Upper lobe of left lung (tissue), 4 donors: ENCODE measurements around the gene KCTD19.

Experiments
- POLR2A ChIP-seq, 4 donors: fragments of 450-650 bp; IDR thresholded peaks; one replicate each; pipeline ENCODE4 v1.5.1; 2016 to 2017; ENCODE audit warnings: antibody characterized with exemption in 4 of 4, mild to moderate bottlenecking in 2 of 4
- TF ChIP-seq, protein P1 (sequence below), 6 experiments: fragments of 450-650 bp in 4 of 6; fragments of 200-600 bp in 2 of 6; sonication (generic) in 2 of 6; IDR thresholded peaks; one replicate each; pipeline ENCODE4 v1.5.1; 2016 to 2019; ENCODE audit warnings: antibody characterized with exemption in 6 of 6

DNA sequence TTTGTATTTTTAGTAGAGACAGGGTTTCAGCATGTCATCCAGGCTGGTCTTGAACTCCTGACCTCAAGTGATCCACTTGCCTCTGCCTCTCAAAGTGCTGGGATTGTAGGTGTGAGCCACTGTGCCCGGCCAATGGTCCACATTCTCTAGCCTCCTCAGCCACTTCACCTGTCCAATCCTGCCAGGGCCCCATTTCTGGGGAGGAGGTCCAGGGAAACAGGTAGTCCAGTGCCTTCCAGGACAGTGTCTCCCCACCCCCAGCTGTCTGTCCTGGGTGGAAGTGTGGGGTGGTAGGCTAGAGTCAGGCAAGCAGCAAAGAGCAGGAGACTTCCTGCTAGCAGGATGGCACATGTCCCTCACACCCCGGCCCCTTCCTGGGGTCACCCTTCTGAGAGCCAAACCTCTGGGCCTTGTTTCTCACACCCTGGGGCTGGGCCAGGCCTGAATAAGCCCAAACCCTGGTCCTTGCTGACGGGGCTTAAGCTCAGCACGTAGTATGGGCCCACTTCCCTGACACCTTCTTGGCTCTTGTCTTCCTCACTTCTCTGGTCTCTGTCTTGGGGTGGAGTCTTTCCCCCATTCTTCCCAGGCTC is 84.3 kb downstream of the KCTD19 start:
- TF ChIP-seq, protein P1, sequence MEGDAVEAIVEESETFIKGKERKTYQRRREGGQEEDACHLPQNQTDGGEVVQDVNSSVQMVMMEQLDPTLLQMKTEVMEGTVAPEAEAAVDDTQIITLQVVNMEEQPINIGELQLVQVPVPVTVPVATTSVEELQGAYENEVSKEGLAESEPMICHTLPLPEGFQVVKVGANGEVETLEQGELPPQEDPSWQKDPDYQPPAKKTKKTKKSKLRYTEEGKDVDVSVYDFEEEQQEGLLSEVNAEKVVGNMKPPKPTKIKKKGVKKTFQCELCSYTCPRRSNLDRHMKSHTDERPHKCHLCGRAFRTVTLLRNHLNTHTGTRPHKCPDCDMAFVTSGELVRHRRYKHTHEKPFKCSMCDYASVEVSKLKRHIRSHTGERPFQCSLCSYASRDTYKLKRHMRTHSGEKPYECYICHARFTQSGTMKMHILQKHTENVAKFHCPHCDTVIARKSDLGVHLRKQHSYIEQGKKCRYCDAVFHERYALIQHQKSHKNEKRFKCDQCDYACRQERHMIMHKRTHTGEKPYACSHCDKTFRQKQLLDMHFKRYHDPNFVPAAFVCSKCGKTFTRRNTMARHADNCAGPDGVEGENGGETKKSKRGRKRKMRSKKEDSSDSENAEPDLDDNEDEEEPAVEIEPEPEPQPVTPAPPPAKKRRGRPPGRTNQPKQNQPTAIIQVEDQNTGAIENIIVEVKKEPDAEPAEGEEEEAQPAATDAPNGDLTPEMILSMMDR (IDR thresholded peaks at IDR 0.05): no peak
- no peak for TF ChIP-seq POLR2A (IDR thresholded peaks at IDR 0.05)
